CD4-positive, alpha-beta T cell treated with Interleukin-17A for 4 hours (primary cell): Measurements from ENCODE around the gene TCERG1L.
"Not testable (repeated sequence)": the region's sequence is repeated elsewhere in the genome, so short reads cannot be mapped to it uniquely, and the experiment has no call there.

Experiments used
- DNase-seq: peaks from one replicate; pipeline ENCODE4 v3.0.0-alpha.2; 2020; ENCODE audit warnings: mixed read lengths

TCERG1L gene

DNA sequence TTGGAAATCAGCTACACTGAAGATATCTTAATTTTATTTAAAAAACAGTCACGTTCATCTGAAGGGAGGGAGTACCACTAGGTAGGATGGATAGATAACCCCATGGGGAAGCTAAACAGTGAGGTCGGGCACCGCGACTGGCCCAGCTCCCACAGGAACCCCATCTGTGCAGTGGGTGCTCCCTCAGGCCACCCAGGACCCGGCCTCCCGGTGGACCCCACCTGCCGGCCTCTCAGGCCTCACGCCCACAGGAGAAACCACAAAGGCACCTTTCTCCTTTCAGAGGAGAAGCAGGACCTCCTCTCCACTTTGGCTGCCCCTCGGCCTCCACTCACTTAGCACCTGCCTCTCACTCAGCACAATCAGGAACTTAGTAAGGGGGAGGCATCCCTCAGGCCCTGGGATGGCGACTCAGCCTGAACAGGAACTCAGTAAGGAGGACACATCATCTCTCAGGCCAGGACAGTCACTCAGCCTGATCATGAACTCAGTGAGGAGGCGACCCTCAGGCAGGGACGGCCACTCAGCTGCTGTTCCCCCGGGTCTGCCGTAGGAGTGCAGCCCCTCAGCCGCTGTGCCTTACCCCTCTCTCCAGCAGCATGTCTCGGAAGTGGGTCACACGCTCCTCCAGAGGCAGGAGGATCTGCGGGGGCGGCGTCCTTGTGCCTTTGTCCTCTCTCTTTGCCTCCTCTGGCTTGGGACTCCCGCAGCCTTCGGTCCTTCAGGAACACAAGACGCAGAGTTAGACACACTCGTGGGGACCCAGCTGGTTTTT is 195.1 kb downstream of the TCERG1L start:
- DNase-seq = no peak

DNA sequence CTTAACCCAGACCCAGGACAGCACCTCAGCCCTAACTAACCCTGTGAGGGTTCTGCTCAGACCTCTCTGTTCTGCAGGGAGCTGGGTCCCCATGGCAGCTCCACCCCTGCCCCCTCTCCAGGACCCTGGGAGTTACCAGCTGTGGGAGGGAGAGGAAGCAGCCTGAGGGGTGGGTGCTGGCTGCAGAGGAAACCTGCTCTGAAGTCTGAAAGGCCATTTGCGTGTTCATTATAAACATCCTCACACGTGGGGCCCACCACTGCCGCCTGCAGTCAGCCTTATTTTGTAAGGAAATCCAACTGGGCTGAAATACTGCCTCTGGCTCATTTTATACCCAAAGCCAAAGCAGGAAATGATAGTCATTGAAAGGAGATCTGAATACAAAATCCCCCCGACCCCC is 195.7 kb downstream of the TCERG1L start:
- no peak for DNase-seq

- DNase-seq = no peak
Observed at GRCh38 chr10:131115321-131115720, 196.2 kb downstream of the TCERG1L start.

DNA sequence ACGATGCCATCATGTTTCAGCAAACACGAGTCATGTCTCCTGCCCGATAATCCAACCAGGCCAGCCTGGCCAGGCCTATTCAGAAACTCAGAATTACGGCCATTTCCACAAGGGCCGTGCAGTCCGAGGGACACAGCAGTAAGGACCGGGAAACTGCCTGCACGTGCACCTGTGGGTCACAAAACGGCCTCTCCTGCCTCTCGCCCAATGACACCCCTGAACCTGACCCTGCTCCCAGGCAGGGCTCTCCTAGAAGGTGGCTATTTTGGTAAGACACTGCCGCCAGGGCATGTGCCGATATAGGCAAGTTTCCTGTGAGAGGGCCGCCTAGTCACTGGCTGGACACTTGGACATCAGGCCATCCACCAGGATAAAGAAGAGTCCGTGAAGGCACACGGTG is 196.7 kb downstream of the TCERG1L start:
- no peak for DNase-seq

- no peak for DNase-seq
Observed at GRCh38 chr10:131113709-131114291, 197.7 kb downstream of the TCERG1L start.

DNA sequence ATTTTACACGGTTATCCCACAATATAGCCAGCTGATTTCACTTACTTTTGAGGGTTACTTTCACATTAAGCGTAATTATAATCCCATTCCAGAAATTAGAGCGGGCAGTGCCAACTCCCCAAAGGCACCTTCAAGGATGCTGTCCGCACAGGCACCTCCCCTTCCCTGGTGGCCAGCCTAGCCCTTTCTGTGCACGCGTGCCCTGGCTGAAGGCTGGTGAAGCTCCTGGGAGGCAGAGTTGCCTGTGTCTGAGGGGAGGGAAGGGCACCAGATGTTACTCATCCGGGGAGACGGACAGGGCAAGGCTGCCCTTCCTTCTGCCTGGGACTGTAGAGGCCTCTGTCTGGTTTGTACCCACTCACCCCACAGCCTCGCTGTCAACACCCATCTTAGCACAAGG is 198.4 kb downstream of the TCERG1L start:
- no peak for DNase-seq

- no peak for DNase-seq
Observed at GRCh38 chr10:131112691-131113090, 198.8 kb downstream of the TCERG1L start.

DNA sequence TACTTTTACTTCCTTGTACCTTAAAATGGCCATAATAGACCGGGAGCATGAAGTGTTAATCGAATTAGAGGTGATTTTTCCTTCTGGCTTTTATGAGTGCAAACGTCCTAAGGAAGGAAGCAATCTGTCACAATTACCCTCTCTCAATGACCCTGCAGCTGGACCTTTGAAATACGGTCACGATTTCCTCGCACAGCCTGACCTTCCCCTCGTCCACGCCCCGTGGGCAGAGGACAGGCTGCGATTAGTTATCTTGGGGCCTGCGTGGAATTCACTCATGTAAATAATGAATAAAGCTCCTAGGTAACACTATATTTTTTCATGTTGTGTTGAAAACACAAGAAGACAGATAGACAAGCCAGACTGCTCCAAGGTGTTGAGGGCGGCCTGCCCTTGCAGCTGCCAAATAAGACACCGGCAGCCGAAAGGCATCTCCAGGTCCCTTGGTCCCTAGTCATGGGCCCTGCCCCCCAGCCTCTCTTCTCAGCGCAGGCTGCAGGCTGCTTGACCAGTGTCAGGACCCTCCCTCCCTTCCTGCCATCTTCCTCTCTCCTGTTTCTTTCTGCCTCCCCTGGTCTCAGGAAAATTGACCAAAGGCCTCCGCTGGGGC is 199.9 kb downstream of the TCERG1L start:
- DNase-seq = no peak

GRCh38 chr10:131111007-131111406 is 200.5 kb downstream of the TCERG1L start:
- no peak for DNase-seq

GRCh38 chr10:131110241-131110783 is 201.2 kb downstream of the TCERG1L start:
- no peak for DNase-seq

- DNase-seq = no peak
Observed at GRCh38 chr10:131109726-131110125, 201.8 kb downstream of the TCERG1L start.

GRCh38 chr10:131109291-131109690 is 202.2 kb downstream of the TCERG1L start:
- DNase-seq = no peak

DNA sequence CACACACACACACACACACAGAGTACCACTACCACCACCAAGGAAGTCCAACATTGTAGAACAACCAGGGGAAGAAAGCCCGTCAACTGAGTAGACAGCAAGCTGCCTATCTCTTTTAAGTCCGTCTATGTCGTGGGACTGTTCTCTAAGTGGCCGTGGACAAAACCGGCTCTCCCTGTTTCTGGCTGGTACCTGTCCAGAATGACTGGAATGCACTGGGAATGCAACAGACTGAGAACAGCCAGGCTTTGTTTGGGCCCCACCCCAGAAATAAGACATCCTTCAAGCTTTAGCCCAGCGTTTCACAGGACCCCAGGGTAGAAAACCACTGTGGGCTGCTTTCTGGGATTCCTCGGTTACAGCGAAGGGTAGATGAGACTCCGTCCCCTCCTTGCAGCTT is 203.6 kb downstream of the TCERG1L start:
- DNase-seq = no peak

DNA sequence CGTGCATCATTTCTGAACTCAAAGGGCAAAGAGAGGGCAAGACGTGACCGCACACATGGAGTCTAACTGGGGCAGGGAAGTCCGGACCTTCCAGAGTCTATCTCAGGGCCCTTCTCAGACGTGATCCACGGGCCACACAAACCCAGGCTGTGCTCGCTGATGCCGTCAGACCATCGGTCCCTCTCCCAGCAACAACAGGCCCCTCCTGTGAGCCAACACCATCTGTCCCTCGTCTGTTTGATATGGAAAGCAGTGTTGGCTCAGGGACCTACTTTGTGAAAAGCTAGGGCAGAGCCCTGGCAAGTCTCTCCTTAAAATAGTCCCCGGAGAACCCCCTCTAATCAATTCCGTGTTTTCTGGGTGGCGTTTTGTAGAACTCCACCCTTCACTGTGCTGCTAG is 208.8 kb downstream of the TCERG1L start:
- DNase-seq = no peak

- no peak for DNase-seq
Observed at GRCh38 chr10:131102147-131102546, 209.4 kb downstream of the TCERG1L start.

GRCh38 chr10:131100418-131101410 is 210.8 kb downstream of the TCERG1L start:
- not testable (repeated sequence) for DNase-seq

GRCh38 chr10:131099028-131099726 is 212.3 kb downstream of the TCERG1L start:
- DNase-seq = no peak

DNA sequence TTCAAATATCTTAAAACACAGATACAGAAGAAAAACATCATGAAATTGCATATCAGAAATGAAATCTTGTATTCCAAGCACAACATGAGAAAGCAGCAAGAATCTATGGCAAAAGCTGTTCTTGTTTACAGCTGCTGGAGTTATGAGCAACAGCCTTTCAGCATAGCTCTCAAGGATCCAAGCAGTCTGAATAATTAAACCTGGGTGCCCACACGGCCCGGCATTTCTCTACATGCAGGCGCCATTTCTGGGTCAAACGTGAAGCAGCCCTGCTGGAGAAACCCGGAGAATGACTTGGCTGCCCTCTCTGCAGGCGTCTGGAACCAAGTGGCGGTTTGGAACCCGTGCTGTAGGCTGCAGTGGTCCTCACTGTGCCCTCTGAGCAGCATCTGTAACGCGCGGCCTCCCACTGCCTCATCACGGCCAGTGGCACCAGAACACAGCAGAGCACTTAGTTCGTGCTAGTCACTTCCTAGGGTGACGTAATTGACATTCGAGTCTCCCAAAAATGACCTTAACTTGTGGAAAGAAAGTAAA is 213.0 kb downstream of the TCERG1L start:
- no peak for DNase-seq

DNA sequence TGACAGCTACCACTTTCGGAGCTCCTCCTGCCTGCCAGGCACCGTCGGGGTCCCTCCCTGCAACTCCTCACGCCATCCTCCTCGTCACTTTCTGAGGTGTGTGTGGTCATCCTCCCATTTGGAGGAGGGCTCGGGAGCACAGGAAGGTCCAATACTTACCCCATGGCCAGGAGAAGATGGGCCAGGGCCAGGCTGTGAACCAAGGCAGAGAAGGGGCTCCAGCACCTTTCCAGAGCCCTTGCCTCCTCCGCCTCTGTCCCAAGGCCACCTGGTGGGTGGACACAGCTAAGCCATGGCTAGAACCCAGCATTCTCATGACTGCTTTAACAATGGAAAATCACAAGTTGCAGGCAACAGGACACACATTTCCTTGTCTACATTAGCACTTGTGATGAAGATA is 215.5 kb downstream of the TCERG1L start:
- no peak for DNase-seq

DNA sequence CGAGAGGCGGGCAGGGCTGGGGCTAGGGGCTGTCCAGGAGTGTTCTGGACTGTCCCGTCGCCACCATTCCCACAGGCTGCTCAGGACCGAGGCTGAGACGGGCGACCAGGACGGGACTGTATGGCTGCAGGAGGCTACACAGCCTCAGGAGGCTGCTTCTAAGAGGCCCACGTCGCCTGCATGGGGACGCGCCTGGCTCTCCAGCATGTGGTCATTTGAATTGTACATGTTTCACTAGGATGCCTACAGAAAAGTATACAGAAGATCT is 216.3 kb downstream of the TCERG1L start:
- no peak for DNase-seq

GRCh38 chr10:131094527-131095312 is 216.8 kb downstream of the TCERG1L start:
- no peak for DNase-seq
